Liver (tissue), 9 donors: Measurements from ENCODE around the gene CNPY4. TPM values are rescaled to one million over a fixed set of nuclear protein-coding genes. Genes with fewer than 3 reads are reported as not detected.
"Not testable (repeated sequence)": the region's sequence is repeated elsewhere in the genome, so short reads cannot be mapped to it uniquely, and the experiment has no call there.

ENCODE experiments used
- DNase-seq: peaks from one replicate; pipeline ENCODE4 v3.0.0-alpha.2; 2017; ENCODE audit warnings: low spot score
- H3K27ac ChIP-seq, 2 donors: one replicate each; pipeline ENCODE4 v1.7.0; 2013; ENCODE audit warnings: inconsistent platforms in 2 of 2, low read length in 2 of 2, control low read depth in 1 of 2, low read depth in 1 of 2, mild to moderate bottlenecking in 1 of 2
- H3K27me3 ChIP-seq, 4 donors: one replicate each; pipeline versions ENCODE4 v1.6.1 to v1.7.0; 2013; ENCODE audit warnings: low read length in 3 of 4, inconsistent platforms in 1 of 4, mild to moderate bottlenecking in 1 of 4, moderate library complexity in 1 of 4; ENCODE audit not compliant: control insufficient read depth in 4 of 4, insufficient read depth in 4 of 4
- H3K36me3 ChIP-seq, 4 donors: one replicate each; pipeline versions ENCODE4 v1.6.1 to v1.7.0; 2013; ENCODE audit warnings: low read length in 3 of 4, mild to moderate bottlenecking in 3 of 4, low read depth in 1 of 4, moderate library complexity in 1 of 4; ENCODE audit not compliant: control insufficient read depth in 4 of 4, insufficient read depth in 3 of 4
- H3K4me1 ChIP-seq, 4 donors: one replicate each; pipeline versions ENCODE4 v1.6.1 to v1.7.0; 2013; ENCODE audit warnings: low read length in 3 of 4, mild to moderate bottlenecking in 3 of 4, moderate library complexity in 1 of 4; ENCODE audit not compliant: control insufficient read depth in 4 of 4, insufficient read depth in 4 of 4
- H3K4me3 ChIP-seq, 3 donors: one replicate each; pipeline versions ENCODE4 v1.6.1 to v1.7.0; 2013; ENCODE audit warnings: low read length in 3 of 3, control low read depth in 1 of 3, low read depth in 1 of 3, mild to moderate bottlenecking in 1 of 3
- H3K9ac ChIP-seq, 2 donors: one replicate each; pipeline ENCODE4 v1.7.0; 2013; ENCODE audit warnings: low read length in 2 of 2, mild to moderate bottlenecking in 2 of 2, moderate library complexity in 2 of 2, control low read depth in 1 of 2, low read depth in 1 of 2
- H3K9me3 ChIP-seq, 4 donors: one replicate each; pipeline versions ENCODE4 v1.6.1 to v1.7.0; 2013; ENCODE audit warnings: low read length in 3 of 4; ENCODE audit not compliant: control insufficient read depth in 4 of 4
- EGR1 ChIP-seq, 2 donors: IDR thresholded peaks; 2 replicates each; pipeline ENCODE4 v1.6.1; 2016 to 2018; ENCODE audit warnings: antibody characterized with exemption in 2 of 2, low read depth in 2 of 2
- FOXA2 ChIP-seq: IDR thresholded peaks from 2 replicates; pipeline ENCODE4 v1.6.1; 2016; ENCODE audit warnings: antibody characterized with exemption
- GABPA ChIP-seq, 2 donors: IDR thresholded peaks in 1 of 2; conservative IDR thresholded peaks in 1 of 2; 2 replicates each; pipeline ENCODE4 v1.6.1; 2016; ENCODE audit warnings: antibody characterized with exemption in 2 of 2, mild to moderate bottlenecking in 1 of 2, moderate library complexity in 1 of 2
- HNF4A ChIP-seq, 2 donors: conservative IDR thresholded peaks; 2 replicates each; pipeline ENCODE4 v1.6.1; 2016; ENCODE audit warnings: antibody characterized with exemption in 2 of 2, mild to moderate bottlenecking in 2 of 2
- HNF4G ChIP-seq: IDR thresholded peaks from 2 replicates; pipeline ENCODE4 v1.6.1; 2016; ENCODE audit warnings: antibody characterized with exemption
- JUND ChIP-seq, 2 donors: IDR thresholded peaks; 2 replicates each; pipeline ENCODE4 v1.6.1; 2016; ENCODE audit warnings: antibody characterized with exemption in 2 of 2
- NR2F2 ChIP-seq: IDR thresholded peaks from 2 replicates; pipeline ENCODE4 v1.6.1; 2016; ENCODE audit warnings: antibody characterized with exemption
- RAD21 ChIP-seq, 2 donors: IDR thresholded peaks; 2 replicates each; pipeline ENCODE4 v1.6.1; 2016; ENCODE audit warnings: antibody characterized with exemption in 2 of 2, mild to moderate bottlenecking in 2 of 2
- RXRA ChIP-seq, 2 donors: IDR thresholded peaks; 2 replicates each; pipeline ENCODE4 v1.6.1; 2017 to 2018; ENCODE audit warnings: antibody characterized with exemption in 2 of 2, mild to moderate bottlenecking in 1 of 2
- SP1 ChIP-seq: IDR thresholded peaks from 2 replicates; pipeline ENCODE4 v1.6.1; 2018; ENCODE audit warnings: antibody characterized with exemption, mild to moderate bottlenecking
- YY1 ChIP-seq: IDR thresholded peaks from 2 replicates; pipeline ENCODE4 v1.6.1; 2016; ENCODE audit warnings: antibody characterized with exemption, mild to moderate bottlenecking
- WGBS: extraction: QIAGEN DNeasy Blood & Tissue Kit; methylation state at CpG from one replicate; pipeline ENCODE4 v1.1.7; 2013; 5-methylcytosine and 5-hydroxymethylcytosine counted together
- polyA plus RNA-seq, 2 donors: library from polyadenylated mRNA; stranded (reverse) in 1 of 2; unstranded in 1 of 2; fragments of 200-250 nt in 1 of 2; fragments of >200 nt in 1 of 2; fragmentation: Nextera tagmentation in 1 of 2; extraction: Ambion mirVana in 1 of 2; gene quantifications; one replicate each; pipeline versions ENCODE4 v1.2.1 to v1.2.3, GENCODE V29; 2013 to 2015
- total RNA-seq, 2 donors: library from RNA; depleted of rRNA; stranded (reverse); fragments of >200 nt; gene quantifications; one replicate each; pipeline ENCODE4 v1.2.3, GENCODE V29; 2014
- TF ChIP-seq, protein P1 (sequence below): IDR thresholded peaks from 2 replicates; pipeline ENCODE4 v1.6.1; 2016; ENCODE audit warnings: antibody characterized with exemption, mild to moderate bottlenecking
- TF ChIP-seq, protein P2 (sequence below): fragments of 150-350 bp; IDR thresholded peaks from 2 replicates; pipeline ENCODE4 v1.5.1; 2017; ENCODE audit warnings: improper control_type of control experiment, low read depth, low read length; ENCODE audit not compliant: missing input control
- TF ChIP-seq, protein P3 (sequence below): IDR thresholded peaks from 2 replicates; pipeline ENCODE4 v1.6.1; 2016; ENCODE audit warnings: antibody characterized with exemption
- donor health status: healthy.
- donor health status: healthy.
- donor health status: healthy.
- donor health status: healthy.
- donor health status: healthy.

Gene CNPY4
- total and polyA plus RNA-seq, 4 donors: 1.9 to 11.9 (median 3.8) TPM

DNA sequence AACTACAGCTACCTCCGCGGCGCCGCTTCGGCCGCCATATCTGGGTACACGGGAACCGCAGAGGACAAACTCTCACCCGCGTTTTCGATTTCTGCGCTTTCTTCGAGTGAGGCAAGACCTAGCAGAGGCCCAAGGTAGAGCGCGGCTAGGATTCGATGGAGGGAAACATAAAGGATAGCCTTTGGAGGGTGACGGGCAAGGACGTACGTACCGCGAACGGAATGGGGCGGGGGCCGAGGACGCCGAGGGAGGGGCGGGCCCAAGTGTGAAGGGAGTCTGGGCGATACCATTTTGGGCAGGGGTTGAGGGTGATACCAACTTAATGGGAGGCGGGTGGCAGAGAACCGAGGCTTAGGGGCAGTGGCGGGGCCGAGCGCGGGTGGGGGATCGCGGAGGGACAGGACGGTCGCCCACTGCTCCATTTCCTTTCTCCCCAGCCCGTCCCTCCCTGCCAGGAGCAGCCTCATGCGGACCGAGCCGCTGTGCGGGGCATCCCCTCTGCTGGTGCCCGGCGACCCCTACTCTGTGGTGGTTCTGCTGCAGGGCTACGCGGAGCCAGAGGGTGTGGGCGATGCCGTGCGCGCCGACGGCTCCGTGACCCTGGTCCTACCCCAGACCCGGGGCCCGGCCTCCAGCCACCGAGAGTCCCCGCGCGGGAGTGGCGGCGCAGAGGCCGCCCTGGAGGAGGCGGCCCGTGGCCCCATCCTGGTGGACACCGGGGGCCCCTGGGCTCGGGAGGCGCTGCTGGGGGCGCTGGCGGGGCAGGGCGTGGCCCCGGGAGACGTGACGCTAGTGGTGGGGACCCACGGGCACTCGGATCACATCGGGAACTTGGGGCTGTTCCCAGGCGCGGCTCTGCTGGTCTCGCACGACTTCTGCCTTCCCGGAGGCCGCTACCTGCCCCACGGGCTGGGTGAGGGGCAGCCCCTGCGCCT, 7.8 kb downstream of the CNPY4 start, which contains the start of gene MBLAC1 (continued):
- TF ChIP-seq FOXA2: no peak
- peak; percentile 19 for TF ChIP-seq NR2F2
- peak in 1 of 2 donors; percentile 17 for TF ChIP-seq RAD21 (IDR thresholded peaks at IDR 0.05)

DNA sequence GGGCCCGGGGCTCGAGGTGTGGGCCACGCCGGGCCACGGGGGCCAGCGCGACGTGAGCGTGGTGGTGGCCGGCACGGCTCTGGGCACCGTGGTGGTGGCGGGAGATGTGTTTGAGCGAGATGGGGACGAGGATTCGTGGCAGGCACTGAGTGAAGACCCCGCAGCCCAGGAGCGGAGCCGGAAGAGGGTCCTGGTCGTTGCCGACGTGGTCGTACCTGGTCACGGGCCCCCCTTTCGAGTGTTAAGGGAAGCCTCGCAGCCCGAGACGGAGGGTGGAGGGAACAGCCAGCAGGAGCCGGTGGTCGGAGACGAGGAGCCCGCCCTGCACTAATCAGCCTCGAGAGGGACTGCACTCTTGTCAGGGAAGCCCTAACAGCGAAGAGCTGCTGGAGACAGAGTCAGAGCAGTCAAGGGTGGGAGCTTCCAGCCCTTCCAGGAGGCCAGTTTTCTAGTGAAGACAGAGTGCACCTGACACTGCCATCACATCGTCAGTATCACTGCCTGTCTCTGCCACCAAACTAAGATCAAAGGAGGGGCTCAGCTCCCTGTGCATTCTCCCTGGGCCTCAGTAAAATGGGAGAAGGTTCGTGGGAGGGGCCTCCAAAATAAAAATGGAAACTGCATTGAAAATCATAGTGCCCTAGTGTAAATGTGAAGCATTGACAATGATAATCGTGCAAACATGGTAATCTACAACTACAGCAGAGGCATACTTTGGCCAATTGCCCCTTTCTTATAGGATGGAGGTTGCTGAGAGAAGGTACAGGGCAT, 8.6 kb downstream of the CNPY4 start:
- no peaks in the 10 kb centered on the region for H3K36me3 ChIP-seq
- peaks cover 9 to 39% (median 19%) of the 10 kb centered on the region in 4 donors for H3K4me1 ChIP-seq
- TF ChIP-seq, protein P1, sequence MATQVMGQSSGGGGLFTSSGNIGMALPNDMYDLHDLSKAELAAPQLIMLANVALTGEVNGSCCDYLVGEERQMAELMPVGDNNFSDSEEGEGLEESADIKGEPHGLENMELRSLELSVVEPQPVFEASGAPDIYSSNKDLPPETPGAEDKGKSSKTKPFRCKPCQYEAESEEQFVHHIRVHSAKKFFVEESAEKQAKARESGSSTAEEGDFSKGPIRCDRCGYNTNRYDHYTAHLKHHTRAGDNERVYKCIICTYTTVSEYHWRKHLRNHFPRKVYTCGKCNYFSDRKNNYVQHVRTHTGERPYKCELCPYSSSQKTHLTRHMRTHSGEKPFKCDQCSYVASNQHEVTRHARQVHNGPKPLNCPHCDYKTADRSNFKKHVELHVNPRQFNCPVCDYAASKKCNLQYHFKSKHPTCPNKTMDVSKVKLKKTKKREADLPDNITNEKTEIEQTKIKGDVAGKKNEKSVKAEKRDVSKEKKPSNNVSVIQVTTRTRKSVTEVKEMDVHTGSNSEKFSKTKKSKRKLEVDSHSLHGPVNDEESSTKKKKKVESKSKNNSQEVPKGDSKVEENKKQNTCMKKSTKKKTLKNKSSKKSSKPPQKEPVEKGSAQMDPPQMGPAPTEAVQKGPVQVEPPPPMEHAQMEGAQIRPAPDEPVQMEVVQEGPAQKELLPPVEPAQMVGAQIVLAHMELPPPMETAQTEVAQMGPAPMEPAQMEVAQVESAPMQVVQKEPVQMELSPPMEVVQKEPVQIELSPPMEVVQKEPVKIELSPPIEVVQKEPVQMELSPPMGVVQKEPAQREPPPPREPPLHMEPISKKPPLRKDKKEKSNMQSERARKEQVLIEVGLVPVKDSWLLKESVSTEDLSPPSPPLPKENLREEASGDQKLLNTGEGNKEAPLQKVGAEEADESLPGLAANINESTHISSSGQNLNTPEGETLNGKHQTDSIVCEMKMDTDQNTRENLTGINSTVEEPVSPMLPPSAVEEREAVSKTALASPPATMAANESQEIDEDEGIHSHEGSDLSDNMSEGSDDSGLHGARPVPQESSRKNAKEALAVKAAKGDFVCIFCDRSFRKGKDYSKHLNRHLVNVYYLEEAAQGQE: no peak
- TF ChIP-seq, protein P2, sequence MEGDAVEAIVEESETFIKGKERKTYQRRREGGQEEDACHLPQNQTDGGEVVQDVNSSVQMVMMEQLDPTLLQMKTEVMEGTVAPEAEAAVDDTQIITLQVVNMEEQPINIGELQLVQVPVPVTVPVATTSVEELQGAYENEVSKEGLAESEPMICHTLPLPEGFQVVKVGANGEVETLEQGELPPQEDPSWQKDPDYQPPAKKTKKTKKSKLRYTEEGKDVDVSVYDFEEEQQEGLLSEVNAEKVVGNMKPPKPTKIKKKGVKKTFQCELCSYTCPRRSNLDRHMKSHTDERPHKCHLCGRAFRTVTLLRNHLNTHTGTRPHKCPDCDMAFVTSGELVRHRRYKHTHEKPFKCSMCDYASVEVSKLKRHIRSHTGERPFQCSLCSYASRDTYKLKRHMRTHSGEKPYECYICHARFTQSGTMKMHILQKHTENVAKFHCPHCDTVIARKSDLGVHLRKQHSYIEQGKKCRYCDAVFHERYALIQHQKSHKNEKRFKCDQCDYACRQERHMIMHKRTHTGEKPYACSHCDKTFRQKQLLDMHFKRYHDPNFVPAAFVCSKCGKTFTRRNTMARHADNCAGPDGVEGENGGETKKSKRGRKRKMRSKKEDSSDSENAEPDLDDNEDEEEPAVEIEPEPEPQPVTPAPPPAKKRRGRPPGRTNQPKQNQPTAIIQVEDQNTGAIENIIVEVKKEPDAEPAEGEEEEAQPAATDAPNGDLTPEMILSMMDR: no peak
- DNase-seq: peak; percentile 62
- peak overlapping the region in 2 of 3 donors; percentile 88 to 90 for H3K4me3 ChIP-seq
- peak overlapping the region in 1 of 2 donors; percentile 78 for H3K9ac ChIP-seq
- WGBS: 13% methylated on average over 37 of the region's 37 CpGs
- no peaks in the 10 kb centered on the region for H3K27me3 ChIP-seq
- no peaks in the 10 kb centered on the region for H3K9me3 ChIP-seq
- H3K27ac ChIP-seq: peak overlapping the region; percentile 4 to 99

DNA sequence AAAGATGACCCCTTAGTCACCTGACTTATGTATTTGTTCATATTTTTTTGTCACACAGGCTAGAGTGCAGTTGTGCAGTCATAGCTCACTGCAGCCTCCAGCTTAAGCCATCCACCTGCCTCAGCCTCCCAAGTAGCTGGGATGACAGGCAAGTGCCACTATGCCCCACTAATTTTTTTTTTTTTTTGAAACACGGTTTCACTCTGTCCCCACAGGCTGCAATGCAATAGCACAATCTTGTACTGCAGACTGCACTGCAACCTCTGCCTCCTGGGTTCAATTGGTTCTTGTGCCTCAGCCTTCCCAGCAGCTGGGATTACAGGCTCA, 9.2 kb downstream of the CNPY4 start:
- H3K36me3 ChIP-seq: no peaks in the 10 kb centered on the region
- no peaks in the 10 kb centered on the region for H3K27me3 ChIP-seq
- no peak overlapping the region for H3K9ac ChIP-seq
- peaks cover 9 to 40% (median 19%) of the 10 kb centered on the region in 4 donors for H3K4me1 ChIP-seq
- H3K4me3 ChIP-seq: no peak overlapping the region
- DNase-seq: no peak
- no peaks in the 10 kb centered on the region for H3K9me3 ChIP-seq
- no peak overlapping the region for H3K27ac ChIP-seq
- WGBS: 71% methylated on average over 1 of the region's 1 CpG
- TF ChIP-seq NR2F2: no peak
- TF ChIP-seq HNF4A (conservative IDR thresholded peaks at IDR 0.05): no peak
- TF ChIP-seq, protein P3, sequence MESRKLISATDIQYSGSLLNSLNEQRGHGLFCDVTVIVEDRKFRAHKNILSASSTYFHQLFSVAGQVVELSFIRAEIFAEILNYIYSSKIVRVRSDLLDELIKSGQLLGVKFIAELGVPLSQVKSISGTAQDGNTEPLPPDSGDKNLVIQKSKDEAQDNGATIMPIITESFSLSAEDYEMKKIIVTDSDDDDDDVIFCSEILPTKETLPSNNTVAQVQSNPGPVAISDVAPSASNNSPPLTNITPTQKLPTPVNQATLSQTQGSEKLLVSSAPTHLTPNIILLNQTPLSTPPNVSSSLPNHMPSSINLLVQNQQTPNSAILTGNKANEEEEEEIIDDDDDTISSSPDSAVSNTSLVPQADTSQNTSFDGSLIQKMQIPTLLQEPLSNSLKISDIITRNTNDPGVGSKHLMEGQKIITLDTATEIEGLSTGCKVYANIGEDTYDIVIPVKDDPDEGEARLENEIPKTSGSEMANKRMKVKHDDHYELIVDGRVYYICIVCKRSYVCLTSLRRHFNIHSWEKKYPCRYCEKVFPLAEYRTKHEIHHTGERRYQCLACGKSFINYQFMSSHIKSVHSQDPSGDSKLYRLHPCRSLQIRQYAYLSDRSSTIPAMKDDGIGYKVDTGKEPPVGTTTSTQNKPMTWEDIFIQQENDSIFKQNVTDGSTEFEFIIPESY: no peak
- TF ChIP-seq, protein P2: no peak
- no peak for TF ChIP-seq EGR1 (IDR thresholded peaks at IDR 0.05; ENCODE audit: low read depth in 2 of 2)
- TF ChIP-seq FOXA2: no peak
- no peak for TF ChIP-seq RAD21 (IDR thresholded peaks at IDR 0.05)
- TF ChIP-seq SP1: no peak
- no peak for TF ChIP-seq RXRA (IDR thresholded peaks at IDR 0.05)
- TF ChIP-seq JUND (IDR thresholded peaks at IDR 0.05): no peak
- no peak for TF ChIP-seq HNF4G
- TF ChIP-seq YY1: no peak
- no peak for TF ChIP-seq GABPA (IDR thresholded peaks at IDR 0.05 in 1 of 2, conservative IDR thresholded peaks at IDR 0.05 in 1 of 2)

DNA sequence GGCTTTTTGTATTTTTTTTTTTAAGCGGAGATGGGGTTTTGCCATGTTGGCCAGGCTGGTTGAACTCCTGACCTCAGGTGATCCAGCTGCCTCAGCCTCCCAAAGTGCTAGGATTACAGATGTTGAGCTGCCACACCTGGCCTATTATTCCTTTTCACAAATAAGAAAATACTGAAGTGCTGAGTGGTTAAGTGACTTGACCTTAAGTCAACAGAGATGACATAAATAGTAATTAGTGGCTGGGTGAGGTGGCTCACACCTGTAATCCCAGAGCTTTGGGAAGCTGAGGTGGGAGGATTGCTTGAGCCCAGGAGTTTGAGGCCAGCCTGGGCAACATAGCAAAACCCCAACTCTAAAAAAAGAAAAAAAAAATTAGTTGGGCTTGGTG, 10.8 kb downstream of the CNPY4 start:
- 98% methylated on average over 1 of the region's 1 CpG for WGBS
- not testable (repeated sequence) for H3K27ac ChIP-seq, DNase-seq, H3K27me3 ChIP-seq, H3K9ac ChIP-seq, H3K9me3 ChIP-seq, H3K4me3 ChIP-seq, H3K36me3 ChIP-seq
- peaks cover 9 to 35% (median 19%) of the 10 kb centered on the region in 4 donors for H3K4me1 ChIP-seq
